PC-3 (cell line): ENCODE results near the gene TNFSF15. TPM values are rescaled to one million over a fixed set of nuclear protein-coding genes. Genes with fewer than 3 reads are reported as not detected.
"Not testable (repeated sequence)": the region's sequence is repeated elsewhere in the genome, so short reads cannot be mapped to it uniquely, and the experiment has no call there.

Experiments used
- ATAC-seq: fragments of 200-7000 bp; cut with Tn5 transposase; 2 replicates; pipeline ENCODE4 v1.9.1; 2020; ENCODE audit warnings: mild to moderate bottlenecking, moderate library complexity
- BruUV-seq: library from RNA; stranded (reverse); fragments of 400-500 nt; replicated peaks from 2 replicates; lab custom pipeline; 2021; lab: Mats Ljungman, UMichigan
- CTCF ChIA-PET: fragments of 300-600 bp; sonication (Branson Sonifier 250); formaldehyde crosslinking; loops from one replicate; lab custom pipeline; 2022; ENCODE audit warnings: antibody characterized with exemption; lab: Charles Lee
- POLR2A ChIA-PET: fragments of 300-600 bp; sonication (Branson Sonifier 250); formaldehyde crosslinking; loops from one replicate; lab custom pipeline; 2022; ENCODE audit warnings: antibody characterized with exemption; ENCODE audit not compliant: unreplicated experiment; lab: Charles Lee
- DNase-seq: peaks from one replicate; pipeline ENCODE4 v3.0.0-alpha.2; 2015
- H2AFZ ChIP-seq: fragments of 300-600 bp; sonication (generic); 2 replicates; pipeline ENCODE4 v1.6.0; 2016; ENCODE audit warnings: antibody characterized with exemption, low read length
- H3F3A ChIP-seq: fragments of 300-600 bp; sonication (generic); one replicate; pipeline ENCODE4 v1.6.0; 2017; ENCODE audit warnings: antibody characterized with exemption, low read length, control low read depth, mild to moderate bottlenecking; ENCODE audit not compliant: unreplicated experiment
- H3K27ac ChIP-seq: fragments of 300-600 bp; sonication (generic); 2 replicates; pipeline ENCODE4 v1.5.1; 2016; ENCODE audit warnings: mild to moderate bottlenecking, low read length
- H3K27me3 ChIP-seq: fragments of 300-600 bp; sonication (generic); 2 replicates; pipeline ENCODE4 v1.6.1; 2016; ENCODE audit warnings: low read length, mixed read lengths
- H3K36me3 ChIP-seq: fragments of 300-600 bp; sonication (generic); 2 replicates; pipeline ENCODE4 v1.6.1; 2016; ENCODE audit warnings: low read depth, mixed run types, low read length, mixed read lengths
- H3K4me1 ChIP-seq: fragments of 300-600 bp; sonication (generic); 2 replicates; pipeline ENCODE4 v1.5.1; 2016; ENCODE audit warnings: low read length; ENCODE audit not compliant: insufficient read depth
- H3K4me2 ChIP-seq: fragments of 300-600 bp; sonication (generic); 2 replicates; pipeline ENCODE4 v1.6.0; 2016; ENCODE audit warnings: low read length
- H3K4me3 ChIP-seq: fragments of 300-600 bp; sonication (generic); 2 replicates; pipeline ENCODE4 v1.5.1; 2016; ENCODE audit warnings: mild to moderate bottlenecking, low read length, mixed read lengths
- H3K79me2 ChIP-seq: fragments of 300-600 bp; sonication (generic); 2 replicates; pipeline ENCODE4 v1.6.1; 2017; ENCODE audit warnings: low read length, mixed read lengths
- H3K9ac ChIP-seq: fragments of 300-600 bp; sonication (generic); 2 replicates; pipeline ENCODE4 v1.6.0; 2016; ENCODE audit warnings: mild to moderate bottlenecking, low read length
- H3K9me2 ChIP-seq: fragments of 300-600 bp; sonication (generic); replicated peaks from 2 replicates; pipeline ENCODE4 v1.6.1; 2016; ENCODE audit warnings: mixed run types, low read length, mixed read lengths
- H3K9me3 ChIP-seq: fragments of 300-600 bp; sonication (generic); 2 replicates; pipeline ENCODE4 v1.6.1; 2016; ENCODE audit warnings: low read length, mixed read lengths
- H4K20me1 ChIP-seq: fragments of 300-600 bp; sonication (generic); 2 replicates; pipeline ENCODE4 v1.6.1; 2016; ENCODE audit warnings: low read length, mixed read lengths
- CTCF ChIP-seq: fragments of 300-600 bp; sonication (generic); conservative IDR thresholded peaks from 2 replicates; pipeline ENCODE4 v1.5.1; 2017; ENCODE audit warnings: antibody characterized with exemption, low read depth, mild to moderate bottlenecking, low read length
- EZH2 ChIP-seq: fragments of 300-600 bp; sonication (generic); IDR thresholded peaks from one replicate; pipeline ENCODE4 v1.6.1; 2017; ENCODE audit warnings: antibody characterized with exemption, mild to moderate bottlenecking, low read length; ENCODE audit not compliant: unreplicated experiment
- EZH2phosphoT487 ChIP-seq: fragments of 300-600 bp; sonication (generic); IDR thresholded peaks from 2 replicates; pipeline ENCODE4 v1.6.1; 2018; ENCODE audit warnings: mild to moderate bottlenecking, antibody characterized with exemption, low read length, borderline replicate concordance
- intact Hi-C: fragments of 100-400 bp; cut with micrococcal nuclease; formaldehyde crosslinking; loops from 2 replicates; pipeline ENCODE4 v1.9.0; 2023
- total RNA-seq: library from RNA; depleted of rRNA; stranded (reverse); fragments of >200 nt; gene quantifications from 2 replicates; pipeline ENCODE4 v1.2.3, GENCODE V29; 2014

The TNFSF15 gene
- total RNA-seq, 1 experiment from 2014 or later: 2.2 TPM

GRCh38 chr9:114745108-114745848, 60.6 kb downstream of the TNFSF15 start:
- Histone ChIP-seq H3K4me2 (peak overlapping the region; percentile 43), H3K9me3 (no peaks in the 10 kb centered on the region), H3K27me3 (no peaks in the 10 kb centered on the region), H3K9me2 (no peaks in the 10 kb centered on the region), H3K36me3 (no peaks in the 10 kb centered on the region), H3K9ac (no peak overlapping the region), H2AFZ (no peak overlapping the region), H3F3A (no peaks in the 10 kb centered on the region), H4K20me1 (no peaks in the 10 kb centered on the region), H3K27ac (peak overlapping the region; percentile 50), H3K4me3 (no peak overlapping the region), H3K79me2 (no peaks in the 10 kb centered on the region), H3K4me1 (peaks cover 25% of the 10 kb centered on the region)
- BruUV-seq: TSS peak; percentile 57
- no peak for TF ChIP-seq EZH2phosphoT487
- TF ChIP-seq CTCF: no peak
- TF ChIP-seq EZH2: no peak
- POLR2A ChIA-PET: no interaction called here
- intact Hi-C loops: loop anchor here (10.0 kb wide), 1 partner anchor 60 kb away; the partner anchor contains the start of gene TNFSF15
- DNase-seq (peak; percentile 83), ATAC-seq (peak; percentile 83)
- CTCF ChIA-PET: no interaction called here

GRCh38 chr9:114743446-114743845, 62.4 kb downstream of the TNFSF15 start:
- Histone ChIP-seq H3K4me1 (peaks cover 28% of the 10 kb centered on the region), H3F3A (no peaks in the 10 kb centered on the region), H3K36me3 (no peaks in the 10 kb centered on the region), H3K79me2 (no peaks in the 10 kb centered on the region), H3K9ac (no peak overlapping the region), H3K9me3 (no peaks in the 10 kb centered on the region), H3K4me3 (no peak overlapping the region), H3K9me2 (no peaks in the 10 kb centered on the region), H3K27ac (no peak overlapping the region), H2AFZ (no peak overlapping the region), H4K20me1 (no peaks in the 10 kb centered on the region), H3K27me3 (no peaks in the 10 kb centered on the region), H3K4me2 (no peak overlapping the region)
- CTCF ChIA-PET: no interaction called here
- DNase-seq (no peak), ATAC-seq (no peak)
- intact Hi-C loops: loop anchor here (1.0 to 10.0 kb wide), 4 partner anchors 34 to 165 kb away; partner anchors contain the start of gene TNFSF15
- no peak for TF ChIP-seq EZH2phosphoT487
- no peak for TF ChIP-seq EZH2
- no peak for TF ChIP-seq CTCF
- BruUV-seq: no TSS peak
- POLR2A ChIA-PET: no interaction called here

DNA sequence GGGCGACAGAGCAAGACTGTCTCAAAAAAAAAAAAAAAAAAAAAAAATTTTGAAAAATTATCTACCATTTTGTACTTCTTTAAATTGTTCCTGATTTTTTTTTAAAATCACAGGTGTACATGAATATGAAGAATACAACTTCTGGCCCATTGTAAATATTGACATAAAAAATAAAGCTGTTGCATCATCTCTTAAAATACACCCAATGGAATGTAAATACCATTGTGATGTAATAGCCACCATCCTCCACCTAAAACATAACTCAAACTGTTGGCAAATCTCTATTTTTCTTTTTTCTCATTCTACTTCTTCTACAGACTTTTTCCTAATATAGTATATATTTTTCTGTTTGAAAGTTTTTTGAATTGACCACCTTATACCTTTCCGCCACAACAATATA, 62.9 kb downstream of the TNFSF15 start:
- Histone ChIP-seq H3K27me3 (no peaks in the 10 kb centered on the region), H3K4me1 (peaks cover 29% of the 10 kb centered on the region), H3K9ac (no peak overlapping the region), H3K36me3 (no peaks in the 10 kb centered on the region), H3K4me2 (no peak overlapping the region), H3K79me2 (no peaks in the 10 kb centered on the region), H3K9me2 (no peaks in the 10 kb centered on the region), H2AFZ (no peak overlapping the region), H3K4me3 (no peak overlapping the region), H3F3A (no peaks in the 10 kb centered on the region), H4K20me1 (no peaks in the 10 kb centered on the region), H3K27ac (no peak overlapping the region), H3K9me3 (no peaks in the 10 kb centered on the region)
- peak; percentile 61 for DNase-seq
- ChIA-PET CTCF (no interaction called here), POLR2A (no interaction called here)
- TF ChIP-seq CTCF: no peak
- no peak for TF ChIP-seq EZH2
- no peak for TF ChIP-seq EZH2phosphoT487
- no TSS peak for BruUV-seq
- ATAC-seq: no peak
- intact Hi-C loops: loop anchor here (1.0 to 10.0 kb wide), 4 partner anchors 34 to 165 kb away; partner anchors contain the start of gene TNFSF15

DNA sequence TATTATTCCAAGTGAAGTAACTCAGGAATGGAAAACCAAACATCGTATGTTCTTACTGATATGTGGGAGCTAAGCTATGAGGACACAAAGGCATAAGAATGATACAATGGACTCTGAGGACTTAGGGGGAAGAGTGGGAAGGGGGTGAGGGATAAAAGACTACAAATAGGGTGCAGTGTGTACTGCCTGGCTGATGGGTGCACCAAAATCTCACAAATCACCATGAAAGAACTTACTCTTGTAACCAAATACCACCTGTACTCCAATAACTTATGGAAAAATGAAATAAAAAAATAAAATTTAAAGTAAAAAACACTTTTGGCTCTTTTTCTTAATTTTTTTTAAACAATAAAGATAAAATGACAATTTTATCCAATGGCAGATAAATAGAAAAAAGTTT, 64.3 kb downstream of the TNFSF15 start:
- H3K79me2 ChIP-seq, H4K20me1 ChIP-seq, H3K9me2 ChIP-seq, CTCF ChIA-PET, DNase-seq, H3K27ac ChIP-seq, POLR2A ChIA-PET, H3K9me3 ChIP-seq, H3K9ac ChIP-seq, H3K4me3 ChIP-seq, H3K4me2 ChIP-seq, H2AFZ ChIP-seq, H3K36me3 ChIP-seq, H3K27me3 ChIP-seq, ATAC-seq, BruUV-seq, H3F3A ChIP-seq: not testable (repeated sequence)
- H3K4me1 ChIP-seq: peaks cover 34% of the 10 kb centered on the region
- intact Hi-C loops: loop anchor here (5.0 to 10.0 kb wide), 3 partner anchors 36 to 111 kb away; partner anchors contain the start of gene TNFSF15
